IgD-negative memory B cell (primary cell): Measurements from ENCODE around the gene AVPI1. TPM values are rescaled to one million over a fixed set of nuclear protein-coding genes. Genes with fewer than 3 reads are reported as not detected.

Experiments
- H3K27ac Mint-ChIP-seq, 3 donors: one replicate each; pipeline ENCODE4 v1.8.0; 2020 to 2022; ENCODE audit warnings: mild to moderate bottlenecking in 3 of 3, mixed read lengths in 3 of 3, moderate library complexity in 1 of 3
- H3K27me3 Mint-ChIP-seq: one replicate; pipeline ENCODE4 v1.8.0; 2021; ENCODE audit warnings: mixed read lengths
- H3K36me3 Mint-ChIP-seq: one replicate; pipeline ENCODE4 v1.8.0; 2020; ENCODE audit warnings: mild to moderate bottlenecking, mixed read lengths
- H3K4me1 Mint-ChIP-seq, 3 donors: one replicate each; pipeline ENCODE4 v1.8.0; 2020 to 2022; ENCODE audit warnings: mixed read lengths in 3 of 3, mild to moderate bottlenecking in 1 of 3
- H3K4me3 Mint-ChIP-seq, 4 donors: one replicate each; pipeline ENCODE4 v1.8.0; 2020 to 2022; ENCODE audit warnings: mild to moderate bottlenecking in 4 of 4, mixed read lengths in 4 of 4, moderate library complexity in 3 of 4
- H3K9me3 Mint-ChIP-seq, 3 donors: one replicate each; pipeline ENCODE4 v1.8.0; 2020 to 2021; ENCODE audit warnings: mixed read lengths in 3 of 3, mild to moderate bottlenecking in 1 of 3
- polyA plus RNA-seq: library from polyadenylated mRNA; unstranded; fragments of 300-500 nt; fragmentation: Illumina TruSeq; gene quantifications from one replicate; pipeline ENCODE4 v1.2.3, GENCODE V29; 2021

The AVPI1 gene
- polyA plus RNA-seq, 1 donor from 2014 or later = 3.3 TPM

DNA sequence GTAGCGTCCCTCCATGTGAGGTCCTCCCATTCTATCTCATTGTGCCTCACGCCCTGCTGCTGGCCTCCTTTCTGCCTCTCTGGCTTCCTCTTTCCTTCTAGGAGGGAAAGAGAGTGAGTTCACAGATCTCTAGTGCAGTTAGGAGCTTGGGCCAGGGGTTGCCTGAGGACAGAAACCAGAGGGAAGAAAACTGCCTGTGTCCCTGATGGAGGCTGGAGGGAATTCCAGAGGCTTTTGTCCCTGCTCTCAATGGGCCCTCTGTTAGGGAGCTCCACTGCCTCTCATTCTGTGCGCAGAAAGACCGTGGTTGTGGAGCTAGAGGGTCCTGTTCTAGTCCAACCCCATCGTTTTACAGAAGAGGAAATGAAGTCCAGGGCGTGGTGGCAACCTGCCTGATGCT, 31.1 kb upstream of the AVPI1 start:
- Mint-ChIP-seq H3K27ac (no peak overlapping the region), H3K4me3 (no peak overlapping the region), H3K9me3 (no peaks in the 10 kb centered on the region), H3K36me3 (peaks cover 1% of the 10 kb centered on the region), H3K4me1 (peaks cover 2 to 9% (median 5%) of the 10 kb centered on the region in 3 donors), H3K27me3 (peaks cover 2% of the 10 kb centered on the region)

DNA sequence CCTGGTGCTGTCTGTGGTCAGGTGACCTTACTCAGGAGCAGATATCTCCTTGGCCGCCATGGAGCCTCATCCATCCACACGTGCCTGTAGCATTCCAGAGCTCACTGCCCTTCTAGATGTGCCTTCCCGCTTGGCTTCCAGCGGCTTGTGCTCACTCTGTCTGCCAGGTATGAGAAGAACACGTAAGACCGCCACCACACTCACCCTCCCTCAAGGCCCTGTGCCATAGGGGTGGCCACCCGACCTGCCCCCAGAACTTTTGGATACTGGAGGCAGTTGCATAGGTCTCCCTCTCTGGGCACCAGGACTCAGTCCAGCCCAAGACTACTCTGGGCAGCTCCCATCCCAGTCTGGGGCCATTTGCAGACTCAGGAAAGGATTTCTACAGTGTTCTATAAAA, 30.6 kb upstream of the AVPI1 start:
- Mint-ChIP-seq H3K9me3 (no peaks in the 10 kb centered on the region), H3K4me1 (peaks cover 5 to 9% (median 9%) of the 10 kb centered on the region in 3 donors), H3K27me3 (peaks cover 5% of the 10 kb centered on the region), H3K4me3 (no peak overlapping the region), H3K27ac (no peak overlapping the region), H3K36me3 (peaks cover 1% of the 10 kb centered on the region)

DNA sequence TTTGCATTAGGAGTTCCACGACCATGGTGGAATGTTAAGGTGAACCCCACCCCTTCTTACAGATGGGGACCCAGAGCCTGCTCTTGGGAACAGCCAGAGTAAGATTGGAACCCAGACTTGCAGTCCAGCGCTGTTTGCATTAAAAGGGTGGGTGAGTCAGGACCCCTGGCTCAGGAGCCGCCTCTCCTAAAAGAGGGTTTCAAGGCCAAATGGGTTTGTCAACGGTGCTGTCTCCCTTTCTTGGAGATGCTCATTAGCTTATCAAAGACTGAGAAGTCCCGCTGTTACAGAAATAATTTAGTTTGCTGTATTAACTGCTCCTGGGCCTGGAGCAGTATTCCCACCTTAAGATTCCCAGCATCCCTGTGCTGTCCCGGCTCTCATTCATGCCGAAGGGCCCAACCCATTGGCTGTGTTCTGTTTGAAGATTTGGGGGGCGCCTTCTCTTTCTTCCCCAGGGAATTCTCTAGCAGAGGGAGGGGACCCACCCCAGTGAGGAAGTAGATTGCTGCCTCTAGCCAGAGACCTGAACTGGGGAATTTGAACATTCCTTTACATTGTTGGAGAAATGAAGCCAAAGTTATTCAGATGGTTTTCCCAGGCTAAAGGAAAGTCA, 28.3 kb upstream of the AVPI1 start:
- Mint-ChIP-seq H3K4me1 (peaks cover 7 to 11% (median 9%) of the 10 kb centered on the region in 3 donors), H3K9me3 (no peaks in the 10 kb centered on the region), H3K4me3 (peak overlapping the region; percentile 91 to 99 (median 98)), H3K27ac (peak overlapping the region in 1 of 3 donors; percentile 59), H3K27me3 (peaks cover 8% of the 10 kb centered on the region), H3K36me3 (peaks cover 1% of the 10 kb centered on the region)

DNA sequence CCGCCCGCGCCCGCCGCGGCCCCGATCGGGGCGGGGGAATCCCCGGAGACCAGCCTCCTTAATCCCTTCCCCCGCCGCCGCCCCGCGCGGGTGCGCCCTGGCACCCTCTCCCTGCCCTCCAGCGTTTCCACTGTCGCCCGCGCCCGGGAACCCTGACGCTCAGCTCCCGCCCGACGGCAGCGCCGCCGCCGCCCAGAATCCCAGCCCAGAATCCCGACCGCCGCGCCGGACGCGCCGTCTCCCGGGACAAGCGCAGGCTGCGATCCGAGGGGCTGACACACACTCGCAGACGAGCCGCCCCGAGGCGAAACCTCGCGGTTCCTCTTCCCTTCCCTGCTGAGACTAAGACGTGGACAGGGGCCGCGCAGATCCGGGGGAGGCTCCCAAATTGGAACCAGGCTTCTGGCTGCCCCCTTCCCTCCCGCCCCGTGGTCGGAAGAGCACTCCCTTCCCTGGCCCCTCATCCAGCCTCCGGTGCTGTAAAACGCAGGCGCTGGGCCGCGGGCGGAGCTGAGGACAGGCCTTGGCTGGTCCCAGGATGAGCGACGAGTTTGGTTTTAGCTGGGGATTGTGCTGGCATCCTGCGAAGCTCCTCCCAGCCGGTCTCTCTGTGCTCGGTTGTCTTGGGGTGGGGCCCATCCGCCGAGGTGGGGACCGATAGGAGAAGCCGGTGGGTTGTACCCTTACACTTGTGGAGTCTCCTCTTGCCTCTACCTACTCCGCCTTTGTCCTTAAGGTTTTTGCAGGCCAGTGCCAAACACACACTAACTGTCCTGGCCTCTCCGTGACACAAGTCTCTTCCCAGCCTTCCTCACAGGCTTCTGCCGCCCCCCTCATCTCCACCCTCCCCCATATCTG, 27.6 kb upstream of the AVPI1 start:
- H3K4me1 Mint-ChIP-seq = peaks cover 7 to 11% (median 9%) of the 10 kb centered on the region in 3 donors
- peaks cover 8% of the 10 kb centered on the region for H3K27me3 Mint-ChIP-seq
- H3K27ac Mint-ChIP-seq = peak overlapping the region in 1 of 3 donors; percentile 59

DNA sequence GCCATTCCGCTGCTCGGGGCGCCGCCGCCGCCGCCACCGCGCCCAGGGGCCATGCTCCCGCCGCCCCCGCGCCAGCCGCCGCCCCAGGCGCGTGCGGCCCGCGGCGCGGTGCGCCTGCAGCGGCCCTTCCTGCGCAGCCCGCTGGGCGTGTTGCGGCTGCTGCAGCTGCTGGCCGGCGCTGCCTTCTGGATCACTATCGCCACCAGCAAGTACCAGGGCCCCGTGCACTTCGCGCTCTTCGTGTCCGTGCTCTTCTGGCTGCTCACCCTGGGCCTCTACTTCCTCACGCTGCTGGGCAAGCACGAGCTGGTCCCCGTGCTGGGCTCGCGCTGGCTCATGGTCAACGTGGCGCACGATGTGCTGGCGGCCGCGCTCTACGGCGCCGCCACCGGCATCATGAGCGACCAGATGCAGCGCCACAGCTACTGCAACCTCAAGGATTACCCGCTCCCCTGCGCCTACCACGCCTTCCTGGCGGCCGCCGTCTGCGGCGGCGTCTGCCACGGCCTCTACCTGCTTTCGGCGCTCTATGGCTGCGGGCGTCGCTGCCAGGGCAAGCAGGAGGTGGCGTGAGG, 26.9 kb upstream of the AVPI1 start:
- peaks cover 6 to 11% (median 9%) of the 10 kb centered on the region in 3 donors for H3K4me1 Mint-ChIP-seq
- no peaks in the 10 kb centered on the region for H3K9me3 Mint-ChIP-seq
- peak overlapping the region in 1 of 3 donors; percentile 90 for H3K27ac Mint-ChIP-seq
- peaks cover 13% of the 10 kb centered on the region for H3K27me3 Mint-ChIP-seq
- H3K36me3 Mint-ChIP-seq = peaks cover 1% of the 10 kb centered on the region
- H3K4me3 Mint-ChIP-seq = peak overlapping the region; percentile 91 to 99 (median 98)

More for the DNA sequence above, 27.6 kb upstream of the AVPI1 start:
- H3K4me3 Mint-ChIP-seq = peak overlapping the region; percentile 91 to 99 (median 98)
- H3K9me3 Mint-ChIP-seq = no peaks in the 10 kb centered on the region
- peaks cover 1% of the 10 kb centered on the region for H3K36me3 Mint-ChIP-seq

DNA sequence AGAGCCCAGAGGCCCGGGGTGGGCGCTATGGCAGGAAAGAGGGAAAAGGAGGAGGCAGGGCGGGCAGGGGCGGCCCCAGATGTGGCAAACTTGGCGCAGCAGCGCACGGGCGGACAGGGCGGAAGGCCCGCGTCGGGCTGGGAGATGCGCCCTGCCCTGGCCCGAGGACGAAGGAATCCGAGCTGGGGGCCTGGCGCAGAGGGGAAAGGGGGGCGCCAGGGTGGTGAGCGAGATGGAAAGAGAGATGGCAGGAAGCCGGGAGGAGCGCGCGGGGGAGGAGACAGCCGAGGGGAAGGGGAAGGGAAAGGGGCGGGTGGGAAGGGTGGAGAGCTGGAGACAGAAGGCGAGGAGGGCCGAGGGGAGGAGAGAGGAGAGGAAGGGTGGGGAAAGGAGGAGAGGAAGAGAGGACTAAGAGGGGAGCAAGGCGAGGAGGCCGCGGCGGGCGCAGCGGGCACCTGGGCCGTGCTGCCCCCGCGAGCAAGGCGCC, 26.3 kb upstream of the AVPI1 start, which contains the start of gene MARVELD1:
Gene MARVELD1 (plus strand): TSS at position 392 of the 487 bp plus-strand sequence. CDS start 147 bp downstream, outside the sequence.
- Mint-ChIP-seq H3K36me3 (peaks cover 1% of the 10 kb centered on the region), H3K27me3 (peaks cover 17% of the 10 kb centered on the region), H3K4me1 (peaks cover 6 to 11% (median 9%) of the 10 kb centered on the region in 3 donors), H3K4me3 (peak within 1 kb of the TSS; percentile 91 to 99 (median 98)), H3K27ac (peak within 1 kb of the TSS; percentile 15 to 90 (median 76)), H3K9me3 (no peaks in the 10 kb centered on the region)

DNA sequence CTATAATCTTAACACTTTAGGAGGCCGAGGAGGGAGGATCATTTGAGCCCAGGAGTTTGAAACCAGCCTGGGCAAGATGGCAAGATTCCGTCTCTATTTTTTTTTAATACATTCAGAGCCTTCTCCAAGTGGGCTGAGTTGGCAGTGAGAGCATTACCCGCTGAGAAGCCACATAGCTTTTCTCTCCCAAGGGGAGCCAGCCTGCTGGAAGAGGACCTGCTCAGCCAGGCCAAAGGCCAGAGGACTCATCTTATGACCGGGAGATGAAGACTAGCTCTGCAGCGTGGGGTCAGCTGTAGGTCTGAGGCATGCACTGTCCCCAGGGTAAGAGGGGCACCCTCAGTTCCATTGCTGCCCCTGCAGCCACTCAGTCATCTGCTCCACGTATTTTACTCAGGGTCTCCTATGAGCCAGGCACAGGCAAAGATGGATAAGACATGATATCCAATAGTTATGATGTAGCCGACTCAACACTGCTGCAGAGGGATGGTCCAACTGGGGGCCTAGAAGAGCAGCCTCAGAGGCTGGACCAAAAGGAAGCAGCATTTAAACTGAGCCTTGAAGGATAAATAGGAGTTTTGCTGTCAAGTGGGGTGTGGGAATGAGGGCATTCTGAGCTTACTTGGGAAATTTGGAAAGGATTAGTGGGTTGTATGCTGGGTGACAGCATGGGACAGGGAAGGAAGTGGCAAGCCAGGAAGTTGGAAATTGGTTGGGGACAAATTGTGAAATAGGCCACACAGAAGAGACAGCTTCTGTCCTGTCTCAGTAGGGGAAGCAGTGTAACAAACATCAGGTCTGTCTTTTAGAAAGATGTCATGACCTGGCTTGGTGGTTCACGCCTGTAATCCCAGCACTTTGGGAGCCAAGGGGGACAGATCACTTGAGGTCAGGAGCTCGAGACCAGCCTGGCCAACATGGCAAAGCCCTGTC, 24.9 kb upstream of the AVPI1 start:
- peaks cover 6 to 11% (median 9%) of the 10 kb centered on the region in 3 donors for H3K4me1 Mint-ChIP-seq
- peak overlapping the region in 1 of 3 donors; percentile 76 for H3K27ac Mint-ChIP-seq
- H3K9me3 Mint-ChIP-seq = no peaks in the 10 kb centered on the region
- peaks cover 20% of the 10 kb centered on the region for H3K27me3 Mint-ChIP-seq
- no peaks in the 10 kb centered on the region for H3K36me3 Mint-ChIP-seq
- peak overlapping the region; percentile 0 to 76 (median 66) for H3K4me3 Mint-ChIP-seq

DNA sequence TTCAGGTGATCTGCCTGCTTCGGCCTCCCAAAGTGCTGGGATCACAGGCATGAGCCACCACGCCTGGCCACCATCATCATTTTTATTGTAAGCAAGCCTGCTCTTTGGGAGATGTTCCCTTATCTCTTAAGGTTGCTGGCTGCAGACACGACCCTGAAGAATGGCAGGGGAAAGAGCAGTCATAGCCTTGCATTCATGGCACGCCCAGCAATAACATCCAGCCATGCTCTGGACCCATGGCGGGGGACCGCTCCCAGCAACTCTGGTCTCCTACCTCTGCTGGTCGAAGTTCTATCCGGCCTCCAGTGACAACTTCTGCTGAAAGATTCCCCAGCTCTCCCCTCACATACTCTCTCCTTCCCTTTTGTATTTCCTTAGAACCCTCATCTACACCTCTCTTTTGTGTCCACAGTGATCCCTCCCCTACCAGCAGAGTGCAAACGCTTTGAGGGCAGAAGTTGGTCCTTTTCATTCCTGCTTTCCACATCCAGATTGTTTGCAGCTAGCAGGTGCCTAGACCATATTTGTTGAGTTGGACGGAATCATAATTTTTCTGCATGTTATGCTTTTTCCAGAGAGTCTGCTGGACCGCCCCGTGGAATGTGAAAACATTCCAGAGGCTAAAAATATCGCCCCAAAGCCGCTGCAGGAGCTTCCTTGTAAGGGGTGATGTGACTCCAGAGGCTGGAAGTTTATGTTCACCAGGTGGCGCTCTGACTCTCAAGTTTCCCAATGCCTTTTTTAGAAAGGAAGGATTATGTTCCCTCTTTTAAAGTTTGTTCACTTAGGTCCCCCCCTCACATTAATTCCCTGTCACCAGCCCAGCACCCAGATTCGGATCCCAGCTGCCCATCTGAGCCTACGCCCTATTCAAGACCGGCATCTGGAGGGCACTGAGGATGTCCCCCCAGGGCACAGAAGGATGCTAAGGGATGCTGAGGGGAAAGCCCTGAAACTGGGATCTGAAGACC, 22.2 kb upstream of the AVPI1 start:
- peak overlapping the region in 1 of 4 donors; percentile 17 for H3K4me3 Mint-ChIP-seq
- H3K27me3 Mint-ChIP-seq = peaks cover 23% of the 10 kb centered on the region
- H3K36me3 Mint-ChIP-seq = no peaks in the 10 kb centered on the region
- no peak overlapping the region for H3K27ac Mint-ChIP-seq
- no peaks in the 10 kb centered on the region for H3K9me3 Mint-ChIP-seq
- H3K4me1 Mint-ChIP-seq = peaks cover 4 to 9% (median 6%) of the 10 kb centered on the region in 3 donors

DNA sequence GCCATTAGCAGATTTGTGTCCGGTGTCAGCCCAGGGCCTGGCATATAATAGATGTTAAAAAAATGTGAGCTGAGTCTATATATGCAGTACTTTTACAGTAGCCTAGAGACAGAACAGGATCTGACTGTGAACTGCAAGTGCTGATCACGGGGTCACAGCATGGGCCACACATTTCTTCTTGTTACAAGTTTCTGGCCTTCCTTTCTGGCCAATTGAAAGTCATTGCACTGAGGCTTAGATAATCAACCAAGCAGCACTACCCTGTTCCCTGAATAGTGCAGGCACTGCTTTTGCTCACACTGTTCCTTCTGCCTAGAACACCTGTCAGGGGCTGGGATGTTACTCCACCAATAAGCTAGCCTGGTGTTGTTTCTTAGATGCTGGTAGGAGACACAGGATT, 21.1 kb upstream of the AVPI1 start:
- H3K27me3 Mint-ChIP-seq = peaks cover 23% of the 10 kb centered on the region
- no peak overlapping the region for H3K27ac Mint-ChIP-seq
- H3K4me1 Mint-ChIP-seq = peaks cover 0 to 8% (median 7%) of the 10 kb centered on the region in 3 donors
- peak overlapping the region in 1 of 4 donors; percentile 7 for H3K4me3 Mint-ChIP-seq
- no peaks in the 10 kb centered on the region for H3K9me3 Mint-ChIP-seq
- H3K36me3 Mint-ChIP-seq = no peaks in the 10 kb centered on the region

DNA sequence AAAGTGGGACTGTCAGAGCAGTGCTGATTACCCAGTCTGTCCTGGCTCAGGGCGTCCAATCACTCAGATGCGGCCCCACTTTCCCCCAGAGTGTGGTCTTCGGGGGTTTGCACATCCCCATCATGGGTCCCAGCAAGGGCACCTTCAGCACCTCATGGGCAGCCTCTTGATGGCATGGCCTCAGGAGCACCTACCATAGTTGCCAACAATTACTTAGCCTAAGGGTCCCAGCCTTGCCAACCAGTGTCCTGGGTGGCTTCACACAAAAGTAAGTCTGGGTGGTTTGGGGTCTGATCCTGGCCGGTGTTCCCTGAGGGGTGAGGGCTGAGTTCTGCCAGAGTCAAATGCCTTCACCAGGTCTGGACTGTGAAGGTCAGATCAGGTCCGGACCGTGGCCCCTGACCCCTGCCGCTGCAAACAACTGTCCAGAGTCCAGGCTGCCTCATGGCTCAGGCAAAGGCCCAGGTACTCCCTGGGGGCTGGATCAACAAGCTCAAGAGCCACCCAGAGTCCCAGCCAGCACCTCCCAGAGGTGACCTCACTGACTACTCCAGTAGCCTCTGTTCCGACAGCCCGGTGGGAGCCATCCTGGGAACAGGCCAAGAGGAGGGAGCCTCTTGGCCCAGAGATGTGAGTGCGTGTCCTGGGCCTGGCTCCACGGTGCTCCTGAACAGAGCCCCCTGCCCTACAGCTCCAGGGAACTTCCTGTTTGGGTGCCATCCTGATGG, 20.3 kb upstream of the AVPI1 start:
- Mint-ChIP-seq H3K27me3 (peaks cover 23% of the 10 kb centered on the region), H3K27ac (no peak overlapping the region), H3K9me3 (no peaks in the 10 kb centered on the region), H3K36me3 (no peaks in the 10 kb centered on the region), H3K4me3 (no peak overlapping the region), H3K4me1 (peaks cover 0 to 4% (median 3%) of the 10 kb centered on the region in 3 donors)

DNA sequence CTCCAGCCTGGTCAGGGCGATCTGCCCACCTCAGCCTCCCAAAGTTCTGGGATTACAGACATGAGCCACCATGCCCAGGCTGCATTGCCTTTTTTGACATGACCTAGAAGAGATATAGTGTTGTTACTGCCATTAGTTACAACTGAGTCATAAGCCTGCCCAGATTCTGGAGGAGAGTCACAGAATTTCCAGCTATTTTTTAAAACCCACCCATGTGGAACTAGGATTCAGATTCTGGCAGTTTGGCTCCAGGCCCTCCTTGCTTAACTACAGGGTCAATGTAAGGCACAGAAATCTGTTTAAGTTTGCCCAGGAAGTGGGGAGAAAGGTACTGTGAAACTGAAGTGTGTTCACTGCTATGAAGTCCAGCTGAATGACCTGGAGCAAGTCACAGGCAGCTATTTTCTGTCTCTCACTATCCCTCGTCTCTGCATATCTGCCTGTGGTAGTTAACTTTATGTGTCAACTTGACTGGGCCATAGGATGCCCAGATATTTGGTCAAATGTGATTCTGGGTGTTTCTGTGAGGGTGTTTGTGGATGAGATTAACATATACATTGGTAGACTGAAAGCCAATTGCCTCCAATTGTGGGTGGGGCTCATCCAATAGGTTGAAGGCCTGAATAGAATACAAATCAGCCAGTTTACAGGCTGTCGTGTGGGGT, 18.1 kb upstream of the AVPI1 start:
- no peak overlapping the region for H3K27ac Mint-ChIP-seq

DNA sequence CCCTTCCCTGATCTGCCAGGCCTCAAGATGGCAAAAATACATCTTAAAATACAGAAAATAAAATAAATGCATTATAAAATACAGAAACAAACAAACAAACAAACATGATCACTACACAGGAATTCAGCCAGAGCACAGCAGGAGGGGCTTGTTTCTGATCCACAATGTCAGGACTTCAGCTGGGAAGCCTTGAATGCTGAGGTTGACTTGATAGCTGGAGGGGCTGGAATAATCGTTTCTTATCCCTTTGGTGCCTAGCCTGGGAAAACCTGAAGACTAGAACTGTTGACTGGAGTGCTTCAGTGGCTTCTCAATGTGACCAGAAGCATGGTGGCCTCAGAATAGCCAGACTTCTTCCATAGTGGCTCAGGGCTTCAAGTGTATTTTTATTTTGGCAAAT, 17.3 kb upstream of the AVPI1 start:
- no peak overlapping the region for H3K27ac Mint-ChIP-seq
- H3K4me3 Mint-ChIP-seq = no peak overlapping the region
- H3K36me3 Mint-ChIP-seq = no peaks in the 10 kb centered on the region
- H3K4me1 Mint-ChIP-seq = peaks cover 0 to 4% (median 2%) of the 10 kb centered on the region in 3 donors
- no peaks in the 10 kb centered on the region for H3K9me3 Mint-ChIP-seq
- peaks cover 17% of the 10 kb centered on the region for H3K27me3 Mint-ChIP-seq

More for the DNA sequence above, 18.1 kb upstream of the AVPI1 start:
- Mint-ChIP-seq H3K4me1 (peaks cover 0 to 4% (median 2%) of the 10 kb centered on the region in 3 donors), H3K27me3 (peaks cover 20% of the 10 kb centered on the region), H3K4me3 (no peak overlapping the region), H3K9me3 (no peaks in the 10 kb centered on the region), H3K36me3 (no peaks in the 10 kb centered on the region)
